Posterior cingulate gyrus (tissue), 11 donors: ENCODE measurements around the gene ENPP1.
"Not testable (repeated sequence)": the region's sequence is repeated elsewhere in the genome, so short reads cannot be mapped to it uniquely, and the experiment has no call there.

Source experiments
- DNase-seq, 10 donors: peaks; one replicate each; pipeline versions ENCODE4 v3.0.0 to v3.0.0-alpha.2; 2020 to 2021; ENCODE audit warnings: mixed read lengths in 3 of 10
- intact Hi-C: fragments of 100-400 bp; cut with DNase I; formaldehyde crosslinking; loops from one replicate; pipeline ENCODE4 v1.15.1; 2023

ENPP1 gene

GRCh38 chr6:131909408-131910218, 101.8 kb downstream of the ENPP1 start:
- peak in 7 of 10 donors; percentile 59 to 89 (median 79) for DNase-seq

GRCh38 chr6:131910219-131910589, 102.4 kb downstream of the ENPP1 start:
- intact Hi-C loops = loop anchor here (1.0 kb wide), 1 partner anchor 216 kb away; no protein-coding TSS in a partner anchor
- DNase-seq = no peak

More at GRCh38 chr6:131909408-131910218, 101.8 kb downstream of the ENPP1 start:
- intact Hi-C loops = loop anchor here (1.0 kb wide), 1 partner anchor 215 kb away; no protein-coding TSS in a partner anchor

GRCh38 chr6:131910956-131911355, 103.1 kb downstream of the ENPP1 start:
- intact Hi-C loops = loop anchor here (1.0 kb wide), 1 partner anchor 217 kb away; no protein-coding TSS in a partner anchor
- no peak for DNase-seq

GRCh38 chr6:131911951-131912350, 104.1 kb downstream of the ENPP1 start:
- no peak for DNase-seq
- intact Hi-C loops = no loop called here

- intact Hi-C loops = no loop called here
- DNase-seq = no peak
Observed at GRCh38 chr6:131914234-131914633, 106.4 kb downstream of the ENPP1 start.

- DNase-seq = peak in 5 of 10 donors; percentile 47 to 66 (median 57)
- intact Hi-C loops = no loop called here
Observed at GRCh38 chr6:131914967-131915751, 107.3 kb downstream of the ENPP1 start.

- intact Hi-C loops, DNase-seq: not testable (repeated sequence)
Observed at GRCh38 chr6:131916091-131916796, 108.4 kb downstream of the ENPP1 start.

- intact Hi-C loops = no loop called here
- DNase-seq = no peak
Observed at GRCh38 chr6:131916847-131917246, 109.0 kb downstream of the ENPP1 start.

GRCh38 chr6:131917318-131917717, 109.5 kb downstream of the ENPP1 start:
- intact Hi-C loops = no loop called here
- no peak for DNase-seq

- intact Hi-C loops = no loop called here
- DNase-seq = no peak
Observed at GRCh38 chr6:131917763-131918649, 110.2 kb downstream of the ENPP1 start.

- intact Hi-C loops = no loop called here
- DNase-seq = no peak
Observed at GRCh38 chr6:131918650-131919355, 111.0 kb downstream of the ENPP1 start.

- intact Hi-C loops = loop anchor here (5.0 to 10.0 kb wide), 2 partner anchors 354 to 562 kb away; no protein-coding TSS in a partner anchor
- no peak for DNase-seq
Observed at GRCh38 chr6:131920656-131921055, 112.8 kb downstream of the ENPP1 start.

GRCh38 chr6:131923356-131923755, 115.5 kb downstream of the ENPP1 start:
- peak in 3 of 10 donors; percentile 31 to 79 (median 57) for DNase-seq
- intact Hi-C loops = loop anchor here (5.0 to 10.0 kb wide), 2 partner anchors 351 to 559 kb away; no protein-coding TSS in a partner anchor

GRCh38 chr6:131924881-131925474, 117.2 kb downstream of the ENPP1 start:
- no peak for DNase-seq
- intact Hi-C loops = loop anchor here (1.0 to 10.0 kb wide), 4 partner anchors 236 to 557 kb away; no protein-coding TSS in a partner anchor

- intact Hi-C loops = loop anchor here (10.0 kb wide), 1 partner anchor 346 kb away; no protein-coding TSS in a partner anchor
- DNase-seq = no peak
Observed at GRCh38 chr6:131929264-131929663, 121.4 kb downstream of the ENPP1 start.

- DNase-seq = no peak
- intact Hi-C loops = loop anchor here (10.0 kb wide), 1 partner anchor 345 kb away; no protein-coding TSS in a partner anchor
Observed at GRCh38 chr6:131929976-131930375, 122.2 kb downstream of the ENPP1 start.

- intact Hi-C loops = no loop called here
- DNase-seq = no peak
Observed at GRCh38 chr6:131931063-131931750, 123.4 kb downstream of the ENPP1 start.

GRCh38 chr6:131936156-131936555, 128.3 kb downstream of the ENPP1 start:
- intact Hi-C loops = no loop called here

More at GRCh38 chr6:131936156-131936555, 128.3 kb downstream of the ENPP1 start:
- DNase-seq = no peak
